OCI-LY7 (cell line): ENCODE data around the gene EID2B. TPM values are rescaled to one million over a fixed set of nuclear protein-coding genes. Genes with fewer than 3 reads are reported as not detected.

Source experiments
- BruUV-seq: library from RNA; stranded (reverse); fragments of 400-500 nt; replicated peaks from 2 replicates; lab custom pipeline; 2021; lab: Mats Ljungman, UMichigan
- CTCF ChIA-PET: fragments of 300-600 bp; sonication (Branson Sonifier 250); formaldehyde crosslinking; loops from one replicate; lab custom pipeline; 2022; ENCODE audit warnings: antibody characterized with exemption; ENCODE audit not compliant: unreplicated experiment; lab: Charles Lee
- POLR2A ChIA-PET: fragments of 300-600 bp; sonication (Branson Sonifier 250); formaldehyde crosslinking; loops from one replicate; lab custom pipeline; 2022; ENCODE audit warnings: antibody characterized with exemption; lab: Charles Lee
- DNase-seq: peaks from one replicate; pipeline ENCODE4 v3.0.0-alpha.2; 2015; ENCODE audit warnings: low spot score
- H2AFZ ChIP-seq: fragments of 200-600 bp; sonication (generic), shearing (Covaris generic); 2 replicates; pipeline ENCODE4 v1.6.1; 2014; ENCODE audit warnings: mild to moderate bottlenecking, antibody characterized with exemption, low read length, moderate library complexity
- H3K27ac ChIP-seq: fragments of 200-600 bp; sonication (generic); 2 replicates; pipeline ENCODE4 v1.5.1; 2014; ENCODE audit warnings: mixed run types, low read depth, mild to moderate bottlenecking, moderate library complexity, low read length, inconsistent platforms; ENCODE audit not compliant: poor library complexity, severe bottlenecking
- H3K36me3 ChIP-seq: fragments of 200-600 bp; sonication (generic); 2 replicates; pipeline ENCODE4 v1.6.1; 2014; ENCODE audit warnings: mild to moderate bottlenecking, antibody characterized with exemption, low read length, moderate library complexity, mixed read lengths; ENCODE audit not compliant: insufficient read depth
- H3K4me1 ChIP-seq: fragments of 200-600 bp; sonication (generic); 2 replicates; pipeline ENCODE4 v1.5.1; 2014; ENCODE audit warnings: mild to moderate bottlenecking, low read length; ENCODE audit not compliant: insufficient read depth, poor library complexity, severe bottlenecking
- H3K4me2 ChIP-seq: fragments of 200-600 bp; sonication (generic); 2 replicates; pipeline ENCODE4 v1.6.1; 2014; ENCODE audit warnings: mild to moderate bottlenecking, low read length
- H3K4me3 ChIP-seq: fragments of 200-600 bp; sonication (generic); 2 replicates; pipeline ENCODE4 v1.5.1; 2014; ENCODE audit warnings: mild to moderate bottlenecking, low read depth, low read length; ENCODE audit not compliant: poor library complexity, severe bottlenecking
- H3K79me2 ChIP-seq: fragments of 200-600 bp; sonication (generic); 2 replicates; pipeline ENCODE4 v1.6.1; 2016; ENCODE audit warnings: low read depth, mild to moderate bottlenecking, low read length, moderate library complexity, mixed read lengths; ENCODE audit not compliant: insufficient read depth
- H3K9me2 ChIP-seq: fragments of 200-600 bp; sonication (generic); 2 replicates; pipeline ENCODE4 v1.6.1; 2016; ENCODE audit warnings: mild to moderate bottlenecking, low read length, mixed read lengths; ENCODE audit not compliant: insufficient read depth
- H3K9me3 ChIP-seq: fragments of 200-600 bp; sonication (generic); 2 replicates; pipeline ENCODE4 v1.6.1; 2014; ENCODE audit warnings: mild to moderate bottlenecking, mixed run types, low read length, mixed read lengths
- H4K20me1 ChIP-seq: fragments of 200-600 bp; sonication (generic); 2 replicates; pipeline ENCODE4 v1.6.1; 2014; ENCODE audit warnings: mild to moderate bottlenecking, antibody characterized with exemption, low read length, moderate library complexity, mixed read lengths; ENCODE audit not compliant: insufficient read depth
- CTCF ChIP-seq: fragments of 200-600 bp; sonication (generic); conservative IDR thresholded peaks from 2 replicates; pipeline ENCODE4 v1.5.1; 2014; ENCODE audit warnings: mild to moderate bottlenecking, antibody characterized with exemption, low read length, moderate library complexity, mixed read lengths
- EZH2phosphoT487 ChIP-seq: fragments of 200-600 bp; sonication (generic); IDR thresholded peaks from 2 replicates; pipeline ENCODE4 v1.6.1; 2018; ENCODE audit warnings: low read depth, borderline replicate concordance, mild to moderate bottlenecking, mixed run types, antibody characterized with exemption, low read length, moderate library complexity, mixed read lengths
- intact Hi-C: fragments of 100-400 bp; cut with micrococcal nuclease; formaldehyde crosslinking; loops from one replicate; pipeline ENCODE4 v1.10.0; 2022; ENCODE audit not compliant: unreplicated experiment
- total RNA-seq, 2 experiments: library from RNA; depleted of rRNA in 1 of 2; stranded (reverse); fragments of >200 nt in 1 of 2; shearing (Covaris generic) in 1 of 2; gene quantifications; 2 replicates each; pipeline ENCODE4 v1.2.3, GENCODE V29; 2014 to 2022

The EID2B gene
- total RNA-seq, 2 experiments from 2014 or later: 8.8 to 13.9 TPM

GRCh38 chr19:39543477-39543857, 10.8 kb upstream of the EID2B start:
- Histone ChIP-seq H4K20me1 (no peaks in the 10 kb centered on the region), H3K4me3 (no peak overlapping the region), H3K27ac (no peak overlapping the region), H3K4me1 (peaks cover 27% of the 10 kb centered on the region), H2AFZ (no peak overlapping the region), H3K4me2 (no peak overlapping the region), H3K9me3 (no peaks in the 10 kb centered on the region), H3K9me2 (no peaks in the 10 kb centered on the region), H3K79me2 (peaks cover 10% of the 10 kb centered on the region; the same call in 1 of the 2 replicates), H3K36me3 (no peaks in the 10 kb centered on the region)
- POLR2A ChIA-PET: no interaction called here
- CTCF ChIA-PET: no interaction called here
- no peak for DNase-seq
- intact Hi-C loops: no loop called here
- BruUV-seq: no TSS peak
- TF ChIP-seq CTCF (no peak), EZH2phosphoT487 (no peak)

- peak; percentile 46 for DNase-seq
- CTCF ChIA-PET: interaction anchor here (0.6 to 0.8 kb wide), 2 partner anchors 17 to 102 kb away, joined by 4 to 6 read pairs; no protein-coding TSS in a partner anchor
- POLR2A ChIA-PET: interaction anchor here (0.7 to 1.1 kb wide), 3 partner anchors 10 to 1149 kb away, joined by 3 to 4 read pairs (median 3); partner anchors contain the start of genes EID2B and RPS16
- Histone ChIP-seq H3K4me1 (peaks cover 32% of the 10 kb centered on the region), H2AFZ (peak overlapping the region; percentile 85), H3K9me3 (no peaks in the 10 kb centered on the region), H3K9me2 (no peaks in the 10 kb centered on the region), H3K4me2 (peak overlapping the region; percentile 55), H3K4me3 (peak overlapping the region; percentile 8), H3K27ac (peak overlapping the region; percentile 38), H3K36me3 (no peaks in the 10 kb centered on the region), H4K20me1 (no peaks in the 10 kb centered on the region), H3K79me2 (peaks cover 18% of the 10 kb centered on the region; the same call in 1 of the 2 replicates)
- no TSS peak for BruUV-seq
- no peak for TF ChIP-seq EZH2phosphoT487
- TF ChIP-seq CTCF: no peak
- intact Hi-C loops: no loop called here
Observed at GRCh38 chr19:39542206-39542605, 9.6 kb upstream of the EID2B start.

- ChIA-PET CTCF (no interaction called here), POLR2A (no interaction called here)
- Histone ChIP-seq H3K4me3 (peak overlapping the region; percentile 86), H3K9me3 (no peaks in the 10 kb centered on the region), H4K20me1 (no peaks in the 10 kb centered on the region), H3K4me1 (peaks cover 36% of the 10 kb centered on the region), H3K36me3 (no peaks in the 10 kb centered on the region), H3K4me2 (peak overlapping the region; percentile 52; the same call in 1 of the 2 replicates), H3K9me2 (no peaks in the 10 kb centered on the region), H2AFZ (peak overlapping the region; percentile 75), H3K79me2 (peaks cover 18% of the 10 kb centered on the region; the same call in 1 of the 2 replicates), H3K27ac (no peak overlapping the region)
- TF ChIP-seq EZH2phosphoT487: no peak
- peak; percentile 79; the same call in 1 of the 2 replicates for TF ChIP-seq CTCF
- BruUV-seq: no TSS peak
- intact Hi-C loops: loop anchor here (1.0 kb wide), 1 partner anchor 100 kb away; no protein-coding TSS in a partner anchor
- DNase-seq: no peak
Observed at GRCh38 chr19:39540333-39540673, 7.7 kb upstream of the EID2B start.
